Tibial nerve (tissue), 4 donors: Measurements from ENCODE around the gene FIP1L1.
"Not testable (repeated sequence)": the region's sequence is repeated elsewhere in the genome, so short reads cannot be mapped to it uniquely, and the experiment has no call there.

ENCODE experiments used
- CTCF ChIP-seq, 5 experiments: fragments of 200-600 bp in 3 of 5; fragments of 450-650 bp in 2 of 5; sonication (generic) in 3 of 5; IDR thresholded peaks; one replicate each; pipeline ENCODE4 v1.5.1; 2016 to 2019; ENCODE audit warnings: antibody characterized with exemption in 5 of 5, mild to moderate bottlenecking in 3 of 5, moderate library complexity in 2 of 5
- EP300 ChIP-seq, 2 donors: sonication (generic); formaldehyde crosslinking; IDR thresholded peaks; one replicate each; pipeline ENCODE4 v1.6.1; 2017; ENCODE audit warnings: antibody characterized with exemption in 2 of 2, mild to moderate bottlenecking in 1 of 2
- POLR2A ChIP-seq, 2 donors: fragments of 450-650 bp; IDR thresholded peaks; one replicate each; pipeline ENCODE4 v1.6.1; 2017; ENCODE audit warnings: antibody characterized with exemption in 2 of 2, mild to moderate bottlenecking in 2 of 2, moderate library complexity in 2 of 2

- not testable (repeated sequence) for TF ChIP-seq POLR2A, CTCF, EP300 (IDR thresholded peaks at IDR 0.05)
Observed at GRCh38 chr4:53346392-53346791, 31.0 kb upstream of the FIP1L1 start.
